Calu3 (cell line): ENCODE data around the gene UHRF1. TPM values are rescaled to one million over a fixed set of nuclear protein-coding genes. Genes with fewer than 3 reads are reported as not detected.

Experiments used
- Bru-seq: library from RNA; stranded (reverse); fragments of 400-500 nt; gene quantifications from one replicate; lab custom pipeline; 2021; lab: Mats Ljungman, UMichigan
- BruChase-seq, 2 experiments: library from RNA; stranded (reverse); fragments of 400-500 nt; gene quantifications; one replicate each; lab custom pipeline; 2021; lab: Mats Ljungman, UMichigan
- BruUV-seq: library from RNA; stranded (reverse); fragments of 400-500 nt; replicated peaks from 2 replicates; lab custom pipeline; 2021; lab: Mats Ljungman, UMichigan
- CTCF ChIA-PET: fragments of 300-600 bp; sonication (Branson Sonifier 250); formaldehyde crosslinking; loops from one replicate; lab custom pipeline; 2022; ENCODE audit warnings: antibody characterized with exemption; lab: Charles Lee
- DNase-seq: peaks from one replicate; pipeline ENCODE4 v3.0.0; 2022
- H3K27ac Mint-ChIP-seq: one replicate; pipeline ENCODE4 v1.8.0; 2022; ENCODE audit warnings: mixed read lengths; ENCODE audit not compliant: unreplicated experiment
- H3K27me3 Mint-ChIP-seq: one replicate; pipeline ENCODE4 v1.8.0; 2022; ENCODE audit warnings: mixed read lengths; ENCODE audit not compliant: unreplicated experiment
- H3K36me3 Mint-ChIP-seq: one replicate; pipeline ENCODE4 v1.8.0; 2022; ENCODE audit warnings: mild to moderate bottlenecking, moderate library complexity, mixed read lengths; ENCODE audit not compliant: insufficient read depth, unreplicated experiment
- H3K4me1 Mint-ChIP-seq: one replicate; pipeline ENCODE4 v1.8.0; 2022; ENCODE audit warnings: mild to moderate bottlenecking, low read depth, mixed read lengths; ENCODE audit not compliant: unreplicated experiment
- H3K4me3 Mint-ChIP-seq: one replicate; pipeline ENCODE4 v1.8.0; 2022; ENCODE audit warnings: mild to moderate bottlenecking, low read depth, moderate library complexity, mixed read lengths; ENCODE audit not compliant: unreplicated experiment
- H3K9me3 Mint-ChIP-seq: one replicate; pipeline ENCODE4 v1.8.0; 2022; ENCODE audit warnings: low read depth, mixed read lengths; ENCODE audit not compliant: unreplicated experiment
- intact Hi-C: fragments of 100-400 bp; cut with micrococcal nuclease; formaldehyde crosslinking; loops from one replicate; pipeline ENCODE4 v1.10.0; 2022; ENCODE audit not compliant: unreplicated experiment
- long read RNA-seq: library from polyadenylated mRNA; stranded (forward); transcript quantifications from one replicate; pipeline ENCODE4 v2.0.0, GENCODE V29; 2022
- total RNA-seq: library from RNA; stranded (reverse); gene quantifications from 2 replicates; pipeline ENCODE4 v1.2.3, GENCODE V29; 2022
- TF ChIP-seq, protein P1 (sequence below): fragments of 200-600 bp; IDR thresholded peaks from one replicate; pipeline ENCODE4 v1.8.0; 2022; ENCODE audit warnings: antibody characterized with exemption; ENCODE audit not compliant: unreplicated experiment

The UHRF1 gene
- total RNA-seq (41.0 and 45.2 TPM in 2 replicates), Bru-seq, nascent RNA (percentile 61 among the genes with signal in this experiment), BruChase-seq, experiment 1, labeled RNA remaining after a 6-hour chase (percentile 64 among the genes with signal in this experiment), BruChase-seq, experiment 2, labeled RNA remaining after a 2-hour chase (percentile 70 among the genes with signal in this experiment)
- long read RNA-seq, transcript UHRF1-205 (17 exons, 3,965 nt), result major isoform, 42 of 74 reads
- long read RNA-seq, transcript UHRF1-203 (17 exons, 2,651 nt), result minor isoform, 13 of 74 reads
- long read RNA-seq, partial matches to known transcripts, result 11 of 74 reads
- long read RNA-seq, other reads (novel, unspliced or antisense), result 8 of 74 reads

DNA sequence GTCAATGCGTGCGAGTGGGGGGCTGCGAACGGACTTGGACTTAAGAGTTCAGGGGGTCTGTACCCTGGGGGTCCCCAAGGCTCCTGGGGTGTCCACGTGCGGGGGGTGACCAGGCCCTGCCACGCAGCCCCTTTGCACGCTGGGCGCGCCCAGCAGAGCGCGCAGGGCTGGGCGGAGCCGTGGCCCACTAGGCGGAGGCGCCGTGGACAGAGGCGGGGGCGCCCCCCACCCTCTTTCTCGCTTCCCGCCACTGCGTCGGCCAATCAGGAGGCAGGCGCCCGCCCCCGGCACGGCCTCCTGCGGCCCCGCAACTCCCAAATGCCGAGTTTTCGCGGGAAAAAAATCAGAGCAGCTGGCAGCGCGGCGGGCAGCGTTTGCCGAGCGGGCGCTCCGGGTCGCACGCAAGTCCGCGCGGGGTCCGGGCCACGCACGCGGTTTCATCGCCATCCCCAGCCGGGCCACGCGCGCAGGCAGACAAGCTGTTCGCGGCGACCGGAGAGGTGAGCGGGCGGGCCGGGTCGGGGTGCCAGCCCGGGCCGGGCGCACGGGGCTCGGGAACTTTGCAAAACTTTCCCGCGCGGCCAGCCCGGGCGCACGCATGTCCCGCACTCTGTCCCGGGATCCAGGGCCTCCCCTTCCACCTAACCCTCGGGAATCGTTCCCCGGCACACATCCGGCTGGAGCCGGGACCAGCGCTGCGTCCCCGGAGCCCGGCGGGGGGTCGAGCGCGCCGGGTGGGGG, at the start of gene UHRF1:
Gene UHRF1 (plus strand): TSS at position 346 of the 741 bp plus-strand sequence. CDS start 1,385 bp downstream, outside the sequence.
- CTCF ChIA-PET, result no interaction called here
- peaks cover 29% of the 10 kb centered on the region for H3K4me1 Mint-ChIP-seq
- H3K4me3 Mint-ChIP-seq, result peak within 1 kb of the TSS; percentile 66
- intact Hi-C loops, result no loop called here
- TF ChIP-seq, protein P1, sequence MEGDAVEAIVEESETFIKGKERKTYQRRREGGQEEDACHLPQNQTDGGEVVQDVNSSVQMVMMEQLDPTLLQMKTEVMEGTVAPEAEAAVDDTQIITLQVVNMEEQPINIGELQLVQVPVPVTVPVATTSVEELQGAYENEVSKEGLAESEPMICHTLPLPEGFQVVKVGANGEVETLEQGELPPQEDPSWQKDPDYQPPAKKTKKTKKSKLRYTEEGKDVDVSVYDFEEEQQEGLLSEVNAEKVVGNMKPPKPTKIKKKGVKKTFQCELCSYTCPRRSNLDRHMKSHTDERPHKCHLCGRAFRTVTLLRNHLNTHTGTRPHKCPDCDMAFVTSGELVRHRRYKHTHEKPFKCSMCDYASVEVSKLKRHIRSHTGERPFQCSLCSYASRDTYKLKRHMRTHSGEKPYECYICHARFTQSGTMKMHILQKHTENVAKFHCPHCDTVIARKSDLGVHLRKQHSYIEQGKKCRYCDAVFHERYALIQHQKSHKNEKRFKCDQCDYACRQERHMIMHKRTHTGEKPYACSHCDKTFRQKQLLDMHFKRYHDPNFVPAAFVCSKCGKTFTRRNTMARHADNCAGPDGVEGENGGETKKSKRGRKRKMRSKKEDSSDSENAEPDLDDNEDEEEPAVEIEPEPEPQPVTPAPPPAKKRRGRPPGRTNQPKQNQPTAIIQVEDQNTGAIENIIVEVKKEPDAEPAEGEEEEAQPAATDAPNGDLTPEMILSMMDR, result no peak
- H3K27ac Mint-ChIP-seq, result peak within 1 kb of the TSS; percentile 66
- DNase-seq, result peak; percentile 55
- BruUV-seq, result no TSS peak
- H3K27me3 Mint-ChIP-seq, result no peaks in the 10 kb centered on the region
- H3K36me3 Mint-ChIP-seq, result peaks cover 26% of the 10 kb centered on the region
- no peaks in the 10 kb centered on the region for H3K9me3 Mint-ChIP-seq

DNA sequence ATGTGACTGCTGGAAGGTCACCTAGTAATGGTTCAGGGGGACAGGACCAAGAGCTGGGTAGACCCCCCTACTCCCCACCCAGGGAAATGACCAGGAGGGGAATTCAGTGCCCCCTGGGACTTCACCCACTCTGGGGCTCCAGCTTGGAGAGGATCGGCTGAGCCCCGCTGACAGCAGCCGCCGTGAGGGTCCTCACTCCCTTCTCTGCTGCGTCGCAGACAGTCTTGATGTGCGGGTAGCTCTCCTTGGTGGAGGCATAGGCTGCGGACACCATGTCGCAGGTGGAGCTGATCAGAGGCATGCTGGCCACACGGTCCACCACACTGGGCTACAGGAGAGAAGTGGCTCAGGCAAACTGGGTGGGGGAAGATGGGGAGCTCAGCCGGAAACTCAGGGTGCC, 49.6 kb upstream of the UHRF1 start:
- no peaks in the 10 kb centered on the region for H3K4me1 Mint-ChIP-seq

DNA sequence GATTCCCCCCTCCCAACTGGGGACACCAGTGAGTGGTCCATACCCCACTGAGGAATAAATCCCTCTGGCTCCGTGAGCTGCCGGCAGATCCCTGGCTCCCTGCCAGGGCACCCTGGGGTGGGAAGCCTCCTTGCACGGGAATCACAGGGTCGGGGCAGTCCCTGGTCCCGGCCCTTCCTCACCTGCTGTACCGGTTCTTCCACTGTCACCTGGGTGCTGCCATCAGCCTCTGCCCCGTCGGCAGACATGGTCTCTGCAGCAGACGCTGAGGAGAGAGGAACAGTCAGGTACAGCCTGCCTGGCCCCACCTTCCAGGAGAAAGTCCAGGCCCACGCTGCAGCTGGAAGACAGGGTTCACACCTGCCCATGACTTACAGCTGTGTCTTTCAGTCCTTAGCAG, 48.2 kb upstream of the UHRF1 start:
- Mint-ChIP-seq H3K36me3 (peaks cover 15% of the 10 kb centered on the region), H3K4me1 (no peaks in the 10 kb centered on the region), H3K4me3 (no peak overlapping the region), H3K9me3 (no peaks in the 10 kb centered on the region), H3K27ac (no peak overlapping the region), H3K27me3 (no peaks in the 10 kb centered on the region)
- peak; percentile 76 for DNase-seq
- intact Hi-C loops, result no loop called here
- TF ChIP-seq, protein P1, result no peak
- CTCF ChIA-PET, result no interaction called here
- no TSS peak for BruUV-seq

More for the DNA sequence above, 49.6 kb upstream of the UHRF1 start:
- H3K9me3 Mint-ChIP-seq, result no peaks in the 10 kb centered on the region
- no peak overlapping the region for H3K4me3 Mint-ChIP-seq
- peaks cover 20% of the 10 kb centered on the region for H3K36me3 Mint-ChIP-seq
- H3K27me3 Mint-ChIP-seq, result no peaks in the 10 kb centered on the region
- no peak overlapping the region for H3K27ac Mint-ChIP-seq
- CTCF ChIA-PET, result no interaction called here
- intact Hi-C loops, result loop anchor here (10.0 kb wide), 1 partner anchor 55 kb away; no protein-coding TSS in a partner anchor
- TF ChIP-seq, protein P1, result no peak
- BruUV-seq, result no TSS peak
- DNase-seq, result no peak

DNA sequence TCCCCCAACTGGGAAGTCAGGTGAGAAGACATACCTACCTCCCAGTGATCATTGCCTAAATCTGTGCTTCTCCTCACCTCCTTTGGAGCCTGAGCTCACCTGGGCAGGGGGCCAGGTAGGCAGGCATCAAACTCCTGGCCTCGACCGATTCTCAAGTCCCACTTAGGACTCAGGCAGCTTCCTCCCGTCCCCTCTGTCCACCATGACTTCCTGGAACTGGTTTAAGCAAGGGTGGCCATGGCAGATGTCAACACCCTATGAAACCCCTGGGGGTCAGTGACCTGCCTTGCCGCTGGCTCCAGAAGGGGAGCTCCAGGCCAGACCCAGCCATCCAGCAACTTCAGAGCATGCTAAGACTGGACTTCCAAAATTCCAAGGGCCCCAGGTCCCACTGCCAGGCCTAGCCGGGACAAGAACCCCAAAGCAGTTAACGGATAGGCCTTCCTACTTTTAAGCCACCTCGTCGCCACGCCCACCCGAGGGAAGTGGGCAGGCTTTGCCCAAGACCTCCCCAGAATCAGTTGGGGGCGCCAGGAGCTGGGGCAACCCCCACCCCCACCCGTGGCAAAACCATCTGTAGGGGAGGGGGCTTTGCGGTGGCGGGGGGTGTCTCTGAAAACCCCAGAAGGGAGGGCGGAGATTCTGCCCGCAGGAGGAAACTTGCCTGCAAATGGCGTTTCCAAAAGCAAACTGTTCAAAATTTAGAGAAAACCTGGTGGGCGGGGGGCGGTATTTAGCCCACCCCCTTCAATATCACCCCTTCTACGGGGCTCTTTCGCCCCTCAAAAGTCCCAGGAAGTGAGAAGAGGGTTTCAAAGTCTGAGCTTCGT, 42.5 kb upstream of the UHRF1 start:
- CTCF ChIA-PET, result interaction anchor here (0.5 to 1.3 kb wide), 4 partner anchors 31 to 534 kb away, joined by 3 to 4 read pairs (median 4); no protein-coding TSS in a partner anchor
- Mint-ChIP-seq H3K27ac (peak overlapping the region; percentile 79), H3K36me3 (peaks cover 32% of the 10 kb centered on the region), H3K27me3 (no peaks in the 10 kb centered on the region), H3K9me3 (no peaks in the 10 kb centered on the region), H3K4me3 (peak overlapping the region; percentile 74), H3K4me1 (peaks cover 12% of the 10 kb centered on the region)
- intact Hi-C loops, result no loop called here
- DNase-seq, result peak; percentile 32
- TSS peak; percentile 75 for BruUV-seq
- TF ChIP-seq, protein P1, result no peak
